Tongue (tissue), 2 donors: Measurements from ENCODE around the gene ZNF407. TPM values are rescaled to one million over a fixed set of nuclear protein-coding genes. Genes with fewer than 3 reads are reported as not detected.

Experiments
- DNase-seq: peaks from one replicate; pipeline ENCODE4 v3.0.0-alpha.2; 2015
- total RNA-seq: library from RNA; depleted of rRNA; stranded (reverse); fragments of >200 nt; gene quantifications from one replicate; pipeline ENCODE4 v1.2.3, GENCODE V29; 2014

Gene ZNF407
- total RNA-seq, 1 donor from 2014 or later, result 30.8 TPM

- DNase-seq, result no peak
Observed at GRCh38 chr18:74589021-74589420, 8.6 kb upstream of the ZNF407 start.

- no peak for DNase-seq
Observed at GRCh38 chr18:74589811-74590210, 7.9 kb upstream of the ZNF407 start.

- no peak for DNase-seq
Observed at GRCh38 chr18:74590671-74591070, 7.0 kb upstream of the ZNF407 start.

GRCh38 chr18:74595431-74595830, 2.2 kb upstream of the ZNF407 start:
- DNase-seq, result no peak

- DNase-seq, result no peak
Observed at GRCh38 chr18:74597034-74597661, 522 bp upstream of the ZNF407 start.

- peak; percentile 78 for DNase-seq
Observed at GRCh38 chr18:74598350-74599001, 806 bp downstream of the ZNF407 start.

- no peak for DNase-seq
Observed at GRCh38 chr18:74604361-74604760, 6.7 kb downstream of the ZNF407 start.

GRCh38 chr18:74604774-74605173, 7.1 kb downstream of the ZNF407 start:
- DNase-seq, result peak; percentile 37

GRCh38 chr18:74608681-74609080, 11.0 kb downstream of the ZNF407 start:
- DNase-seq, result no peak

GRCh38 chr18:74609535-74609934, 11.9 kb downstream of the ZNF407 start:
- no peak for DNase-seq

- DNase-seq, result no peak
Observed at GRCh38 chr18:74610051-74610615, 12.5 kb downstream of the ZNF407 start.

- no peak for DNase-seq
Observed at GRCh38 chr18:74610860-74611259, 13.2 kb downstream of the ZNF407 start.

GRCh38 chr18:74611765-74612164, 14.1 kb downstream of the ZNF407 start:
- peak; percentile 30 for DNase-seq

- no peak for DNase-seq
Observed at GRCh38 chr18:74613381-74613780, 15.7 kb downstream of the ZNF407 start.

GRCh38 chr18:74616494-74616893, 18.8 kb downstream of the ZNF407 start:
- no peak for DNase-seq

- no peak for DNase-seq
Observed at GRCh38 chr18:74617486-74617885, 19.8 kb downstream of the ZNF407 start.

GRCh38 chr18:74622072-74622471, 24.4 kb downstream of the ZNF407 start:
- DNase-seq, result no peak

- DNase-seq, result peak; percentile 30
Observed at GRCh38 chr18:74623047-74623816, 25.6 kb downstream of the ZNF407 start.

GRCh38 chr18:74624466-74624865, 26.8 kb downstream of the ZNF407 start:
- no peak for DNase-seq

GRCh38 chr18:74625157-74625556, 27.5 kb downstream of the ZNF407 start:
- DNase-seq, result no peak

- no peak for DNase-seq
Observed at GRCh38 chr18:74626049-74626874, 28.6 kb downstream of the ZNF407 start.

GRCh38 chr18:74630804-74631203, 33.1 kb downstream of the ZNF407 start:
- no peak for DNase-seq
